Activated CD8-positive, alpha-beta memory T cell treated with anti-CD3 and anti-CD28 coated beads for 24 hours (primary cell): ENCODE results near the gene KCNQ1.

Experiments used
- DNase-seq: peaks from one replicate; pipeline ENCODE4 v3.0.0-alpha.2; 2020

Gene KCNQ1

DNA sequence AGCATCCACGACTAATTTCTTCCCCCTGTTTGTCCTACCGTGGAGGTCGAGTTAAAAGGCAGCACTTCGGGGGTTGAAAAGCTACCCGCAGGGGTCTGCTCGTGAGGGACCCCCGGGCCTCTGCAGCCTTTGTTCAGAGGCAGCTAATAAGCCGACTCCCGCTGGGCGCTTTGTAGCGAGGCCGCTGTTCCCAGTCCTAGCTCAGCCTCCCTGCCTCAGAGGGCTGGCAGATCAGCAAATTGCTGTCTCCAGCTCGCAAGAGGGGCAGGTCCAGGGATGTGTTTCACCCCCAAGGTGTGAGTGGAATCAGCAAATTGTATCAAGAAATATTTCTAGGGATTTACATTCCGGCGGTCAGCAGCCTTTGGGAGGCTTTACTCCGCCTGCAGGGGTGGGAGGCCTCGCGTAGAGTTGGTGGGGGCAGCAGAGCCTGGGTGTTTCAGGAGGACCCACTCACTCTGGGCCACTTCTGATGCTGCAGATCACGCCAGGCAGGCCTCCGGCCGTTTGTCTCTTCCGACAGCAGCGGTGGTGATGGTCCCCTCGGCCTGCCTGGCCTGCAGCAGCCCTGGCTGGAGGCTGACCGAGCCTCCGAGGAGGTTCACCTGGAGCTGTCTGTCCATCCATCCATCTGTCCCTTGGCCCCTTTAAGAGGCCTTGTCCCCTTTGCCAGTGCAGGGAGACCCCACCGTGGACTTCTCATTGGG, 276.6 kb downstream of the KCNQ1 start:
- no peak for DNase-seq

DNA sequence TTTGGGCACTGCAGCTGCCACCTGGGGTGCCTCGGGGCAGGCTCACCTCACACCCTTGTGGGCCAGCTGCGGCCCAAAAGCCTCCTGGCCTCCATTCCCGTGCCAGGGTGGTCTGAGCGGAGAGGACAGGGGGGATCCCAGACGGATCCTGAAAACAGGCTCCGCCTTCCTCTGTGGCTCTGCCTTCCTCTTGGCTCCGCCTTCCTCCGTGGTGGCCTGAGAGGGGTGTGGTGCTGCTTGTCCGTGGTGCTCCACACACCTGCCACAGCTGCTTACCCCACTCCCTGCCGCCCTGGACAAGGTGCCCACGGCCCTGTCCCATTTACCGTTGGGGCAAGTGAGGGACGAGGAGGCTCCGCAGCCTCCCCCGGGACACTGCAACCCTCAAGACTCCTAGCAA, 278.1 kb downstream of the KCNQ1 start:
- no peak for DNase-seq

DNA sequence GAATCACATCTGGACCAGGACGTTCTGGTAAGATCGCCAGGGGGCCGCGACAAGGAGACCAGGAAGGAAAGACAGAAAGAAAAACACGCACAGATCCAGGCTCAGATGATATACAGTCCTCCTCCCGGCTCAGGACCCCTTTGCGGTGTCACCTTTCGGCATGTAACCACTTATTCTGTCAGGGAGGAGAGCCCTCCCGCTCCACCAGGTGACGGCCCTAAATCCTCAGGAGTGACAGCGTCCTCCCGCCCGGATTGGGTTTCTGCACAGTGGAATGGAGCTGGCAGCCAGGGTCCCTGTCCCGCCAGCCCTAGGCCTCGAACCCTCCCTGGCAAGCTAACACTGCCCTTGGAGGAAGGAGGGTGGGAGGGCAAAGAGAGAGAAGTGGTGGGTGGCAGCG, 279.3 kb downstream of the KCNQ1 start:
- DNase-seq = no peak

DNA sequence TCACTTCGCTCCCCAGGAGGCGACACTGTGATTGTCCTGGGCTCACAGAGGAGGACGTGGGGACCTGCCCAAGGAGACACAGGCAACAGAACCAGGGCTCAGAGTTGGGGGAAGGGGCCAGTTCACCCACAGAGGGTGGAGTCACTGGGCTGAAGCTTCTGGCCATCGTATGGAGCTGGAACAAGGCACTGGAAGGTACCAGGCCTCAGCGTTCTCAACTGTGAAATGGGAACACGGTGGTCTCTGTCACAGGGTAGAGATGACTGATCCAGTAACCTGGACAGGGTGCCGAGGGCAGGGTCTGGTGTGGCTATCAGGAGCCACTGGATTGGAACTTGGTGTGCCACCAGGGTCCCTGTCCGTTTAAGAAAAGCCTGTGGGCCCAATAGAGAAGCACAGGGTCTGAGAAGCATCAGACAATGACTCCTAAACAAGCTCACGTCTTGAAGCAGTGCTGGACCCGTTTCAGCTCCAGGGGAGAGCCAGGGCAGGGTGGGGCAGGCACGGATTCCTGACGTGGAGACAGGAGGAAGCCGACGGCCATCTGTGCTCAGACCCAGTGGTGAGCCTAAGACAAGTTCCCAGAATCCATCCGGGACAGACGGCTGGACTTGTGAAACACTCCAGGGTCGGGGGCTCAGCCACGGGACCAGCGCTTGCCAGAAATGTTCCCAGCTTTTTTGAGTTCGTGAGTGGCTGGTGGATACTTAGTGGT, 280.0 kb downstream of the KCNQ1 start:
- DNase-seq = no peak

DNA sequence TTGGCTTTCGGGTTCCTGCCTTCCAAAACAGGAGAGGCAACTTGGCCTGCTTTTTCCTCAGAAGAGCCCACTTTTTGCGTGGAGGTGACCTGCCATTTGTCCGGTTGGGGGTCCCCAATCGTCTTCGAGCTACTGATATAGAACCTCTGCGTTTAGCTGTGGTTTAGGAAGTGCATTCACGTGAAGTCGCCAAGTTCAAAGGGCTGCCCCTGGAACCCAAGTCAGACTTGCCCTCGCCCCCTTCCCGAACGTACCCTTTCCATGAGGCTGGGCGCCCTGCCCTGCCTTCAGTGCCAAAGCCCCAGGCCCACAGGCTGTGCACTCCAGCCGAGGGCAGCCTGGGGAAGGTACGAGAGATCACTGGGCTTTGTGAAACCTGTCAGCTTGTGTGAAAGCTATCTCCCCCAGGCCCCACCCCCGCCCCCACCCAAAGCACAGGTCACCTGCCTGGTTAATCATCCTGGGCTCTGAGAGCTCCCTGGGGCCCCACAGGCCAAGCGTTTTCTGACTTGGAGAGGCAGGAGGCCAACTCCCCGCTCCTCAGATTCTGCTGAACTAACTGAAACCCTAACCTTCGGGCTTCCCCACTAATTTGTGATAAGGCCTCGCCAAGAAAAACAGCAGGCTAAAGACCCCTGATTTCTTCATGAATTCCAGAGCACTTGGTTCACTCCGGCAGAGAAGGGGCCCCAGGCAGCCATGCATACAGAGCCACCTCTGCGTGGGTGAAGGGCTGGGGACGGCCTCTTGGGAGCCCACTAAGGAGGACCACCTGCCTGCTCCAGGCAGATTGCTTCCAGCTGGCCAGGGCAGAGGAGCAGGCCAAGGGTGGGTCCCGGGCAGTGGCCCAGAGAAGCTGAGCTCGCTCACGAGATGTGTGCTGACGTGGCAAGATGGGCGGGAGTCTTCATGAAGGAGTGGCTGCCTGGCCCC, 280.8 kb downstream of the KCNQ1 start:
- no peak for DNase-seq

DNA sequence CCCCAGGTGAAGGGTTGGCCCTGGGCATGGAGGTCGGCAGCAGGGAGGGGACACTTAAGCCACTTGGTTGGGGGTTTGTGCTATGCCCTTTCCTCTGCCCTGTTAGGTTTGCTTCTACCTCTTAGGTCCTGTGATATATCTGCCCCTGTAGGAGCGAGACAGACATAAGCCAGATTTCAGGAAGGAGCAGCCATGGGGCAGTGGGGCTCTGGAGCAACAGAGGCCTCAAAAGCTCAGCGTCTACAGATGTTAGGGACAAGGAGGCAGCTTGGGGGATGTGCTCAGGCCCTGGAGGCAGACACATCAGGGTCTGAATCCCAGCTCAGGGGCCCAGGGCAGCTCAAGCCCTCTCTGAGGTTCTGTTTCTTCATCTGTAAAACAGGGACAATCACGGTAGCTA, 282.2 kb downstream of the KCNQ1 start:
- no peak for DNase-seq

DNA sequence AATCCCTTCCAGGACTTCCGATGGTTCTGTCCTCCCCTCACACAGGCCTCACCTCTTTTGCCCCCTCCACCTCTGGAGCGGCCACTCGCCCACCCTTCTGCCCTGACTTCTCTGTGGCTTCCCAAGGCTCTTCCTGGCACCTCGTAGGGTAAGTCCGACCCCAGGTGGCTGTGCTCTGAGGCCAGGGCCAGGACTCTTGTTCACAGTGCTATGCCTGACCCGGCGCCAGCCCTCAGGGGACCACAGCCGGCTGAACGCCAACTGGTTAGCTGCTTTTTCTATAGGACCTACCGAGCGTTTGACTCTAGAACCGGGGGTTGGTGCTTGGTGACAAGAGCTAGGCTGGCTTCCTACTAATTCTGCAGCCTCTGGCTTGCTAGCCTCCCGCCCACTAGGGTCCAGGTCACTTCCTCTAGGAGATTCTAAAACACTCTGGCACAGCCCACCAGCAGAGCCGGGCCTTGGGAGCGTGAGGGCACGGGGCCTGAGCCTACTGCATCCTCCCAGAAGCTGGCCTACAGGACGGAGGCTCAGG, 283.4 kb downstream of the KCNQ1 start:
- DNase-seq = no peak

DNA sequence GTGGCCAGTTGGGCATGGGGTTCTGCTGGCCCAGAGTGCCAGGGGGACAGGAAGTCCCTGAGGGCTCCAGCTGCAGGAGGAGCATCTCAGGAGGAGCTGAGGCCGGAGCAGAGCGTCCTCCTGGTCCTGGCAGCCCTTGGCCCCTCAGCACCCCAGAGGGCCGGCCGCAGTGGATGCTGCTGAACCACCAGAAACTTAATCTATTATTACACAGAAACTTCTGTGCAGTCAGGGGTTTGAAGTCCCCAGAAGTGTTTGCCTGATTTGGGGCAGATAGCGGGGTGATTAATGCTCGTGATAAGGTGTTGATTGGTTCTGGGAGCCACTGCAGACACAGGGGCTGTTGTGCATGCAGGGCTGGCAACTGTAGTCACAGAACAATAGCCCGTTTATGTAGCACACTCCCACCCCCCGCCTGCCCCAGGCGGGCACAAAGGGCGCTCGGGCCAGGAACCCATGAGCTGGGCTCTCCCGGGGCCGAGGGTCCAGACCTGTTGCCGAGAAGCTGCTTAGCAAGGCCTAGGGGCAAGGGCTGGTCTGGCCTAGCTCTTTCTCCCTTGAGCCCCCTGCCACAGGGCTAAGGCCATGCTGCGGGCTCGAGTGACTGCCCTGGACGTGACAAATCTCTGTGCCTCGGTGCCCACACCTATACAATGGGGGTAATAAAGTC, 284.0 kb downstream of the KCNQ1 start:
- DNase-seq = no peak

DNA sequence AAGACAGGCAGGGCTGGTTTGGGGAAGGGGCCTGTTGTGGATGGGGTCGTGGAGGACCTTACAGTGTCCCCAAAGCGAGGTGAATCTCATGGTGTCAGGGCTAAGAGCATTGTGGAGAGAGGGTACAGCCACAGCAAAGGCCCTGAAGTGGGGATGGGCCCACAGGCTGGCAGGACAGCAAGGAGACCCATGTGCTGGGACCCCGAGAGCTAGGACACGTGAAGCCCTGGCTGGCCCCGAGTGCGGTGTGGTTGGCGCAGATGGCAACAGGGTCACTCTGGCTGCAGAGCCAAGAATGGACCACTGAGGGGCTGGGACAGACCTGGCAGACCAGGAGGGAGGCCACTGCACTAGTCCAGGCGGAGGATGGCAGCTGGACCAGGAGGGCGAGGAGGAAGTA, 285.0 kb downstream of the KCNQ1 start:
- no peak for DNase-seq

DNA sequence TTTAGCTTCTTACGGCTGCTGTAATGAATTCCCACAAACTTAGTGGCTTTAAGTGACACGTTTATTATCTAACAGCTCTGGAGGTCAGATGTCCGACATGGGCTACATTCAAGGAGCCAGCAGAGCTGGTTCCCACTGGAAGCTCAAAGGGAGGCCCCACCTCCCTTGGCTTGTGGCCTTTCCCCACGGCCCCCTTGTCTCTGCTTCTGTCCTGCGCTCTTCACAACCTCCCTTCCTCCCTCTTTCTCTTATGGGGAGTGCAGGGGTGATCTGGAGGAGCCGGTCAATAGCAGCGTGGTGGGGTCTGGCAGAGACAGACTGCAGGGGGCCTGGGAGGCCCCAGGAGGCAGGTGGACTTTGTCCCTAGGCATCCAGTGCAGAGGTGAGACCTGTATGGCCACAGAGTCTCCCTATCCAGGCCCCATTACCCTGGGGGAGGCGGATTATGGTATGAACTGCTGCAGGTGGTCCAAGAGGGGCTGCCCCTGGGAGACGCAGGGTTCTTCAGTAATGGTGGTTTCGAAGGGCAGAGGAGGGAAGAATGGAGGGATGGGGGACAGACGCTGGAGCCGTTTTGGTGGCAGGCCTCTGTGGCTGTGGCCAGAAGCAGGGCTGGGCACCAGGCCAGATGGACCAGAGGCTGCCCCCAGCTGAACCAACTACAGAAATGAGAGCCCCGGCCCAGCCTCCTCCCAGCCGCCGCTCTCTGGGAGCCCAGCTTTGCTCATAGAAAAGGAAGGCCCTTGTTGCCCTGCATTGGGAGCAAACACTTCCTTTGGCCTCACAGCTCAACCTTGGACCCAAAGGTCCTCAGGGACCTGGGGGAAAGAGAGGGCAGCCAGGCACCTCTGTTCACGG, 285.7 kb downstream of the KCNQ1 start:
- DNase-seq = no peak

DNA sequence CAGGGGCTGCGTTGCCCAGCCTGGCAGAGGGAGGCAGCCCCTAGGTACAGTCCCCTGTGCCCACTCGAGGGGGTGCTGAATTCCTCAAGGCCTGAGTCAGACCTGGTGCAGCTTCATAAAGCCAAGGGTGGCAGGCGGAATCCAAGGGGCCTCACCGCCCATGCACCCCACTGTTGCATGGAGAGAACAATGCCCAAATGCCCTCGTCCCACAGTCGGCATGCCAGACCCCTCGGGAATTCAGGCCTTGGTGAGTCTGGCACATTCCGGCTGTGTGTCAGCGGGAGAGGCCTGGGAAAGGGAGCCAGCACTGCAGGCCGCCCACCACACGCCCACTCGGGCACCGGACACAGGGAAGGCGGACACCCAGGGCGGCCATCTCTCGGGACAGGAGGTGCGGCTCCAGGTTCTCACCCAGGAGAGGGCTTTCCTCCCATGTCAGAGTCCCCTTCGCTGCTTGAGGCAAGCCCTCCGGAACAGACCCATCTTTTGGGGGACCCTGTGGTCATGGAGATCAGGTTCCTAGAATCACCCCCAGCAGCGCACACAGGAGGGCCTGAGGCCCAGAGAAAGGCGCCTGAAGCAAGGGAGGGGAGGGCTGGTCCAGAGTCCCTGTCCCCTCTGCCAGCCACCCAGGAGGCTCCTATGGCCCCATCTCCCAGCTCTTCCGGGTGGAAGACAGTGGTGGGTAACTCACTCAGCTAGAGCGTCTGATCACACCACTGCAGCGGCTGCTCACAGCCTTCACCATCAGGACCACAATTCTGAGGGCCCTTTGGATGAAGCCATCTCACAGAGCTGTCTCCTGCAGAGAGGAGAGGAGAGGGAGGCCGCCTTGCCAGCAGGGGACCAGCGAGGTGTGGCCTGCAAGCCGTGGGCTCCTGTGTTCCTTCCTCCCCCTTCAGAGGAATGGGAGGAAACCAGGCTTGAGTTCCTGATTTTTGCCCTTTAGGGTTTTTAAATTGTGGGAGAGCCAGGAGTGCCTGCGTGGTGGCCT, 286.6 kb downstream of the KCNQ1 start:
- DNase-seq = no peak

DNA sequence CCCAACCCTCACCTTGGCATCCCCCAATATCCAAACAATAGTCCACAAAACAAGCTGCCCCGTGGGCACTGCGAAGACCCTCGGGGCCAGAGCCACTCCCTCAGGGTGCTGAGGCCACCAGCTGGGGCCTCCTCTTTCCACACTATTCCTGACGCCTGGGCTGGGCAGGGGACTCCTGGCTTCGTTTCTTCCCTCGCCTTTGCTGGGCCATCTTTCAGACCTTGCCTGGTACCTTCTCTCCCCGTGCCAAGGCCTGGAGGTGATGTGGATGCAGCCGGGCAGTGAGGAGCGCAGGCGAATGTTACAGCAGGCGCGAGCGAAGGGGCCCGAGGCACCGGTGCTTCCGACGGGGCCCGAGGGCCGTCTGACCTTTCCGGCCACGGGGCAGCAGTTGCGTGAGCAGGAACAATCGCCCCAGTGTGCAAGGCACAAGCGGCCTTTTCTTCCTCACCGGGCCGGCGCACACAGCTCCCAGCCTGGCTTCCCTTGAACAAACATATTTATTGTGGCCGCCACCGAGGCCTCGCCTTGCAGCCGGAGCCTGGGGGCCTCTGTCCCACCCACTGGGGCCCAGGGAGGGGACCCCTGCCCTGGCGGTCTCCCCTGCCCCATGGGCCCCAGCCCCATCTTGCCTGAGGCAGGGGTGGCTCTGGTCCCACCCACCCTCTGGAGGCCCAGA, 287.6 kb downstream of the KCNQ1 start:
- DNase-seq = no peak

DNA sequence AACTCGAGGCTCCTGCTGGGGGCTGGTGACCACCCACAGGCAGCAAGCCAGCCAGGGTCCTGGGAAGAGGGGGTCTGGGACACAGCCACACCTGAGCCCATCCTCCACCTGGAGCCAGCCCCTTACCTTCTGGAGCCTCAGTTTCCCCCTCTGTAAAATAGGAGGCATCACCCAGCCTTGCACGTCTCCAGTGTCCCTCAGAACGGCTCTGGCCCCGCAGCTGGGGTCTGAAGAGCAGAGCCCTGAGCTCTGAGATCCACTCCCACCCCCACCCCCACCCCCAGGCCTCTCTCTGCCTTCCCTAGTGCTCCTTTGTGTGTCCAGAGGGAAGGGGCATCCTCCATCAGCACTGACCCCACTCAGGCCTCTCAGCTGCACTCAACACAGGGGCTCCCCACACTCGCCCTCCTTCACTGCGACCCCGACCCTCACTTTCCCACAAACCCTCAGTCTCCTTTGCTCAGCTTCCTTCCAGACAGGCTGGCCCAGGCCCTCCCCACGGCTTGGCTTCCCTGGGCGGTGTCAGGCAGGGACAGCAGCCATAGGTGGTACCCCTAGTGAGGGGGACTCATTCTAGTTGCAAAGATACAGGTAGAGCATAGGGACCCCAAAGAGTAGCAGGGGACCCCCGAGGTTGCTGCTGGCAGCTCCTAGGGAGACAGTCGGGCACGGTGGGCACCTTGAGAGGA, 288.3 kb downstream of the KCNQ1 start:
- no peak for DNase-seq

DNA sequence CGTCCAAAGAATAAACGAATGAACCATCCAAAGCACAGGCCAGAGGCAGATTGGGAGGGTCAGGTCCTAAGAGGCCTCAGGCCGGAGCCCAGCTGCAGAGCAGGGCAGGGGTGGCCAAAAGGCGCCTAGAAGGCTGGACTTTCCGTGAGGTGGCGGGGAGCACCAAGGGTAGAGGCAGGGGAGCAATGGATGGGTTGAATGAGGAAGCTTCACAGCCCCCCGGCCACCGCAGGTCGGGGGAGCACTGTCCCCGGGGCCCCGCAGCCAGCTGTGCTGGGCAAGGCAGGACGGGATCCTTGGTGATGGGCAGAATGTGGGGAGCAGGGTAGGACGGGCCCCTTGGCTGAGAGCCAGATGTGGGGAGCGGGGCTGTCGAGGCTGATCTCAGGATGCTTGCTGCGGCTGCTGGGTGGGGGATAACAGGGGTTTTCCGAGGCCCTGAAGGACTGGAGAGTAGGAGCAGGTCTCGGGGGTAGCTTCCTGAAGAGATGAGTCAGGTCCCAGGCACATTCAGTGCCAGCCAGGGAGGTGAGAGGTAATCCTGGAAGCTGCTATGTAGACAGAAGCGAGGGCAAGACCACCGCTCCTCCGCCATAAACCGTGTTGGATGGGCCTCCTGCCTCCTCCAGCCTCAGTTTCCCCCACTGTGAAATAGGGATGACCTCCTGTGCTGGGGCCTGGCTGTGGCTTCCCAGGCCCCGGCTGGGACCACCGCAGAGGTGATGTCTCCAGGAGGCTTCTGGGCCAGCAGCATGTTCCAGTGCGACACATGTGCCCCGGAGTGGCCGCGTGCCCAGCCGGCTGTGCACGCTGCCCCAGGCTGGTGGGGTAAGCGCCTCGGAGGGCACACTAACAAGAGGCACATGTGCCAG, 289.6 kb downstream of the KCNQ1 start:
- no peak for DNase-seq

DNA sequence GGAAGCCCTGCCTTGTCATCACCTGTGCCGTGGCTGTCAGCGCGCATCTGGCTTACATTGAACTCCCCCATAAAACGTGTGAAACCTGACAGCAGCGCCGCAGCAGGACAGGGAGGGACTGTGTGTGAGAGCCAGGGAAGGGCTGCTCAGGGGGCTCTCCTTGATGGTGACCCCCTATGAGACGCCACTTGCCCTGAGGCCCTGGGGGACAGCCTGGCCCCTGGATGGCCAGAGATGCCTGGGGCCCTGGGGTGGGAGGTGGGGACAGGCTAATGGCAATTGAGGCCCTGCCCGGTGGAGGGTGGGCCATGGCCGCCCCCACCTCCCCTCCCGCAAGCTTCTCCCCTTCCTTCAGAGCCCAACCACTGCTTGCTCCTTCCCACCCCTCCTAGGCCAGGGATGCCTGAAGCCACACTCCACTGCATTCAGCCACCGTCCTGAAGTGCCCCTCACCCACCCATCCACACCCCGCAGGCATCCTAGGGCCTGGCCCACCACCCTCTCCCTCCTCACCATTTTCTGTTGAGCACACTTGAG, 290.3 kb downstream of the KCNQ1 start:
- no peak for DNase-seq

DNA sequence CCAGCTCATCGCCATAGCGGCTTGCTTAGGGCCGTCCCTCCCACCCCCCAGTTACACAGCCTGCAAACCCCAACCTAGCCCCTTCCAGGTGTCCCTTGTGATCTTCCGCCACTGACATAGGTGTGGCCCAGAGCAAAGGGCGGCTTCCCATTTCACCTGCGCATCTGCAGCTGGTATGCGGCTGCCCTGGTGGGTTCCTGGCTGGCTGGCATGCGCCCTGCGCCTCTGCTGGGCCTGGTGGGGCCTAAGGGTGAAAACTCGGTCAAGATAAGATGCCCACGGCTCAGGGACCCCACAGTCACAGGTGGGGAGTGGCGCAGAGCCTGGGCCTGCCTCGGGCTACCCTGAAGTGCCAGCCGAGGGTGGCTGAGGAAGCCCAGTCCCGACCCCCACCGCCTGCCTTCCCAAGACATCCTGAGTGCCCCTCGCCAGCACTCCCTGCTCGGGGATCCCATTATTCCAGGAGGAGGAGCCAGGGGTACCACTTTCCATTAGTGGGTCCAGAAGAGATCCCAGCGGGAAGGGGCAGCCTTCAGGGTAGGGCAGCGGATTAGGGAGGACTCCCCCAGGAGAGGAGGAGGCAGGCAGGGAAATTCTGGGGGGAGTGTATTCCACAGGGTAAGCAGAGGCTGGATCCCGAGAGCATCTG, 291.9 kb downstream of the KCNQ1 start:
- no peak for DNase-seq

DNA sequence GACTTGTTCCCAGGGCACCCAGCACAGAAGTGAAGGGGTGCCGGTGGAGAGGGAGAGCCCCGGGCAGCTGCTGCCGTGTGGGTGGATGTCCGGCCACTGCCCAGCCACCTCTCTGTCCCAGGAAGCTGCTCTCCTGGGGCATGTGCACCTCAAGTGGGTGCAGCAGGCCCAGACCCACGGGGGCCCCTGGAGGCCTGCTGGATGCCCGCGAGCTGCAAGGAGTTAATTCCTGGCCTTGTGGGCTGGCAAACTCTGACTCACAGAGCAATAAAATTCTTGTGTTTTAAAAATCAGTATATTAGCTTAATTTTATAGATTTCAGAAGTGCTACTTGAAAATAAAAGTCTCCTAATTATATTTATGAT, 292.4 kb downstream of the KCNQ1 start:
- DNase-seq = no peak

DNA sequence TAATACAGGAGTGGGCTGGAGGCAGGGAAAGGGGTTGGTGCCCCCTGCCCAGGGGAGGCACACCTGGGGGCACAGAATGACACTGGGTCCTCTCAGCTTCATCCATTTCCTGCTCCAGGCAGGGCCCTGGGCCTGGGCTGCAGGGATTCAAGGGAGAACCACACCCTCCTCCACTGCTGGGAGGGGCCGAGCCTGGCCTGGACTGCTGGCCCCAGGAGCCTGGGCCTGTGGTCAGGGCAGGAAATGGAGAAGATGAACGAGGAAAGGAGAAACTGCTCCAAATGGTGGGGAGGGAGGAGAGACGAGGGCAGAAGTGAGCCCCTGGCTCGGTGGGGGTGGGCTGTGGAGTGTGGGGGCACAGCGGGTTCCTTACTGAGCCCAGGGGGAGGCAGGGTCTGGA, 293.1 kb downstream of the KCNQ1 start:
- no peak for DNase-seq
